ENCODE data around the gene PYROXD2.

The PYROXD2 gene

DNA sequence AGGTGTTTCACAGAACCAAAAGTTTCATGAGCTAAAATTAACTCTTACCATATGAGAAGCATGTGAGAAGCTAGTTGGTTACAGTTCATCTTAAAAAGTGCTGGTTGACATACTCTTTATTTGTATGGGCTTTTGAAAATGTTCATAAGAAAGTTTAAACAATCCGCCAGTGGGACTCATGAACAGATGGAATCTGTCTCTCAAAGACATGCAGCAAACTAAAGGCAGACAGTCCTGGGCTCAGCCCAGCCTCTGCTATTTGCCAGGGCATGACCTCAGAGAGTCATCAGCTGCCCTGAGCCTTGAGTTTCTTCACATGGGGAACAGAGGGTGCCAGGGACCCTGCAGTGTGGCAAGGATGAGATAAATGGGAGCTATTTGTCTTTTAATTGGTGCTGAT lies 3.2 kb downstream of the PYROXD2 start:
- DNase-seq: no peak

- DNase-seq: no peak
Observed at GRCh38 chr10:98411166-98411565, 3.8 kb downstream of the PYROXD2 start.

- DNase-seq: no peak
Observed at GRCh38 chr10:98410759-98411158, 4.2 kb downstream of the PYROXD2 start.

GRCh38 chr10:98410135-98410743 lies 4.7 kb downstream of the PYROXD2 start:
- DNase-seq: no peak

- DNase-seq: no peak
Observed at GRCh38 chr10:98408799-98409198, 6.2 kb downstream of the PYROXD2 start.

- DNase-seq: no peak
Observed at GRCh38 chr10:98407744-98408241, 7.2 kb downstream of the PYROXD2 start.

- no peak for DNase-seq
Observed at GRCh38 chr10:98407017-98407743, 7.8 kb downstream of the PYROXD2 start.

DNA sequence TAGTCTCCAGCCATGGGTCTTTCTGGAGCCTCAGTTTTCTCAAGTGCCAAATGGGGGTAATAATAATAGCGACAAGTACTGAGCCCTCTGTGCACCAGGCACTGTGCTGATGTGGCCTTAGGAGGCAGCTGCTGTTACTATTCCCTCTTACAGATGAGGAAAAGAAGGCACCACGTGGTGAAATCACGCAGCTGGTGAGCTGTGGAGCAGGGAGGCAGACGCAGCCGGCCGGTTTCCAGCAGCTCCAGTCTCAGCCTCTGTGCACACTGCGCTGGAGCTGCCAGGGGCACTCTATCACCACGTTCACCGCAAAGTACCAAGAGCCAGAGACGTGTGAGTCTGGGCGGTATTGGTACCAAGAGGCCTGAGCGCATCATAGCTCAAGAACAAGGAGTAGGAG lies 9.6 kb downstream of the PYROXD2 start:
- DNase-seq: no peak

DNA sequence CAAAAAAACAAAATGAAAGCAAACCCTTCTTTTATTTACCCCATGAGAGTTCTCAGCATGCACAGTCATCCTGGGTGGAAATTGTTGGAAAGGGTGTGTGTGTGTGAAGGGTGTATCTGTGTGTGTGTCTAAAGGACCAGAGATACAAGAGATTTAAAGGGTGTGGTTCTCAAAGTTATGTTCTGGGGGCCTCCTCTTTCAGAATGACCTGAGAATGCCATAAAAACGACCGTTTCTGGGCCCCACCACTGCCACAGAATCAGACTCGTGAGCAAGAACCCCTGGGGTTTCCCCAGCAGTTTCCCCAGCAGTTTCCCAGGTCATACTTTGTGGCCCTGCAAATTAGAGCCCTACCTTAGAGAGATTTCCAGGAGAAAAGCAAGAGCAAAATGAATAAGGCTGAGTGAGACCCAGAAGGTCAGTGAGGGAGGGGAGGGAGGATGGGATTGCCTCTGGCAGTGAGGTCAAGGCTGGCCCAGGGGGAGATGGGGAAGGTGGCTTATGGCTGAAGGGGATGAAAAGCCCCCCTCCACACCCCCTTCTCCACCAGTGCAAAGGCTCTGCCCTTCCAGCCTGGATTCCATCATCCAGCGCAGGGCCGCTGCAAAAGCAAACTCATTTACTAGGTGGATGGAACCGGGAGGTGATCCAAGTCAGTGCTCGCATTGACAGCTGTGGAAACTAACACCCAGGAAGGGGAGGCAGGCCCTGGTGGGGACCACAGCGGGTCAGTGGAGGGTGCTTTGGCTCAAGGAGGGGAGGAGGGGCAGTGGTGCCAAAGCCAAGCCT lies 10.2 kb downstream of the PYROXD2 start:
- DNase-seq: no peak

GRCh38 chr10:98403812-98404504 lies 11.0 kb downstream of the PYROXD2 start:
- DNase-seq: no peak

- DNase-seq: no peak
Observed at GRCh38 chr10:98402931-98403718, 11.9 kb downstream of the PYROXD2 start.

- no peak for DNase-seq
Observed at GRCh38 chr10:98402478-98402877, 12.5 kb downstream of the PYROXD2 start.

DNA sequence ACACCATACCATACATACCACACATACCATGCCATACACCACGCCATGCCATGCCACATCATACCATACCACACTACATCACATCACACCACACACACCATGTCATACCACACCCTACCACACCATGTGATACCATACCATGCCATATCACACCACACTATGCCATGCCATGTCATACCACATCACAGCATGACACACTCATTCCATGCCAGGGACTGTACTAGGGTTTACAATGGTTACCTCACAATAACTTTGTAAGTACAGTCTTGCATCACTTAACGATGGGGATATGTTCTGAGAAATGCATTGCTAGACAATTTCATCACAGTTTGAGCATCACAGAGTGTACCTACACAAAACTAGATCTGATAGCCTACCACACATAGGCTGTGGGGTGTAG lies 14.5 kb downstream of the PYROXD2 start:
- DNase-seq: no peak

- DNase-seq: no peak
Observed at GRCh38 chr10:98399784-98400183, 15.2 kb downstream of the PYROXD2 start.

DNA sequence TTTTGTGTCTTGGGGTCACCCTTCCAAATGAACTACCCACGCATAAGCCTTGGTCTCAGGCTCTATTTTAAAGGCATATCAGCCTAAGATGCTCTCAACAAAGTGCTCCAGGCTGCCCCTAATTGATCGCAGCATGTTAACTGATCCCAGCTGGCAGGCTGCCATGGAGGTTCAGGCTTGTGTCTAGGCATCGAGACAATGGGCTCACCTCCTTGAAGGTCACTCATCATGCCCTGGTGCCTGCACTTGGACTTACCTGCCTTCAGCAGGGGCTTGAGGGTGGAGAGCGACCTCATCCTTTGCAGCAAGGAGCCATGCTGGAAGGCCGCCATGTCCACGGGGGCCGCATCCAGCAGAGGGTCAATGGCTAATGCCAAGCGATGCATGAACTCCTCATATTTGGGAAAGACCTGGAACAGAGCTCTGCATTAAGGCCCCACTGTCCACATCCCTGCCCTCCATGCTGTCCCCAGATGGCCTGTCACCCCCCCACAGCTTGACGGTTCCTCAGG lies 17.8 kb downstream of the PYROXD2 start:
- DNase-seq: no peak

DNA sequence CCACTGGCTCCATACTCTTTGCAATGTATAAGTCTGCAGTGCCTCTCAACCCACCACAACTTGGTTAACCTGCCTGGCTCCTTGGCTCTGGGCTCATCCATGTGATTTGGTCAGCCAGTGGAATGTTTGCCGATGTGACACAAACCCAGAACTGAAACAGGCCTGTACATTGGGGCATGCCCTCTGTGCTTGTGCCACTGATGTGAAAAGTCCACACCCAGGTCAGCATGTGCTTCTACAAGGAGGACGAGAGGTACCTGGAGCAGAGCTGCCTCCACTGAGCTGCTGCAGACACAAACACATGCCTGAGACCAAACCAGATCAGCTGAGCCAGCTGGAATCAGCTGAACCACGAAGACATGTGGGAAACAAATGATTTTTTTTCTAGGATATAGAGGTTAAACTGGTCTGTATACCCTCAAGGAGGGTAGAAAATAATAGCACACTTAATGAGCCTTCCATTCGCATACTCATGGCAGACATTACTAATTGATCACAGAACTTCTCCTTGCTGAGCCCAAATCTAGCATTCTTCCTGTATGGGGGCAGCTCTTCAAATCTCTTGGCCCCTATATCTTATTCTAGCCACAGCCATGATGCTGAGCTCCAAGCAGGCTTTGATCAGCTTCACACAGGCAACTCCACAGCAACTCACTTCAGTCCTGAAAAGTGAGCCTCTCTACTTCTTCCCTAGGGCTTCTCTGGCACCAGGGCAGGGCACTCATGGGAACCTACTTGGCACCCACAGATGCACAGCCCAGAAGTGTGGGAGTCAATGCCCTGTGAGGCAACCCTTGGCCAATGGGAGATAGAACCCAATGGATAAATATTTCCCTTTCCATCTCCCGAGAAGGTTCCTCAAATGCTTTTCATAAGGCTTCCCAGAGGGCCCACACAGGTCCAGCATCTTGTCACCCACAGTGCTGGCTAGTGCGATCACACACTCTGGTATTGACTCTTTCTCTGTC lies 18.6 kb downstream of the PYROXD2 start:
- DNase-seq: no peak

- no peak for DNase-seq
Observed at GRCh38 chr10:98394851-98395440, 20.0 kb downstream of the PYROXD2 start.

GRCh38 chr10:98391578-98391991 lies 23.4 kb downstream of the PYROXD2 start:
- DNase-seq: no peak

- no peak for DNase-seq
Observed at GRCh38 chr10:98391065-98391464, 23.9 kb downstream of the PYROXD2 start.

- DNase-seq: no peak
Observed at GRCh38 chr10:98390406-98390805, 24.6 kb downstream of the PYROXD2 start.

Measured in stimulated activated CD4-positive, alpha-beta T cell treated with anti-CD3 and anti-CD28 coated beads, Interleukin-12 subunit alpha, Interleukin-12 subunit beta, amount 100 ng/mL, for 4 hours (primary cell).